Measurements from ENCODE around the gene KRT17. TPM values are rescaled to one million over a fixed set of nuclear protein-coding genes. Genes with fewer than 3 reads are reported as not detected.

KRT17 gene
- total RNA-seq, 1 experiment from 2014 or later = 1.5 TPM

DNA sequence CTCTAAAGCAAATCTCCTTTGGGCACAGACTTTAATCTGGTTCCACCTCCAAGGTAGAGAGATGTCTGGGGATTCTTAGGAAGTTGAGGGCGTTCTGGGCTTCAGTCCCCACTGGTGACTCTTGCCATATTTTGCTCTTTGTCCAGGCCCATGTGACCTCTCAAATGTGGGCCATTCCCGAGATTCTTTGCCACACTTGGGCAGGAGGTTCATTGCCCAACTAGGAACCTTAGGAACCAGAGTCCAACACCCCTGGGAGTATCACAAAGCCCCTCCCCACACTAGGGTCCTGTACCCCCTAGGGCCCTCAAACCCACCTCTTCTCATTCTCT, 44.2 kb downstream of the KRT17 start:
- no peak overlapping the region for H2AFZ ChIP-seq (ENCODE audit: low read length)
- no peak overlapping the region for H3K4me2 ChIP-seq (ENCODE audit: insufficient read depth, insufficient read length, low read length)
- no peak overlapping the region for H2BK15ac ChIP-seq (ENCODE audit: low read depth, low read length)
- peaks cover 36% of the 10 kb centered on the region for H3K27me3 Mint-ChIP-seq (ENCODE audit: low read depth)
- no peak overlapping the region for H3K4ac ChIP-seq (ENCODE audit: low read depth, low read length)
- H3K9me3 Mint-ChIP-seq = peaks cover 0 to 4% of the 10 kb centered on the region in 2 experiments; a peak in 1 of 5 replicates
- no peaks in the 10 kb centered on the region for H3K79me1 ChIP-seq (ENCODE audit: insufficient read depth, low read depth, low read length, poor library complexity, severe bottlenecking)
- H3K14ac ChIP-seq (ENCODE audit: insufficient read depth, low read length) = no peak overlapping the region
- H3K4me3 Mint-ChIP-seq = no peak overlapping the region
- no peak overlapping the region for H3K27ac Mint-ChIP-seq
- H4K20me1 ChIP-seq (ENCODE audit: control insufficient read depth, insufficient read depth, insufficient read length) = no peaks in the 10 kb centered on the region
- H3K9ac ChIP-seq (ENCODE audit: extremely low read depth, insufficient read length, low read length) = no peak overlapping the region
- no peak overlapping the region for H4K5ac ChIP-seq (ENCODE audit: insufficient read length, low read depth, low read length)
- H2BK120ac ChIP-seq (ENCODE audit: low read depth, low read length, poor library complexity, severe bottlenecking) = no peak overlapping the region
- H3T11ph ChIP-seq (ENCODE audit: low read length) = no peak overlapping the region
- no peak overlapping the region for H3K27ac ChIP-seq (ENCODE audit: insufficient read length, low read depth, low read length)
- no peaks in the 10 kb centered on the region for H3K9me3 ChIP-seq (ENCODE audit: control insufficient read depth, low read depth, low read length)
- no peaks in the 10 kb centered on the region for H3K79me2 ChIP-seq (ENCODE audit: insufficient read depth, low read length)
- H2BK12ac ChIP-seq (ENCODE audit: insufficient read length, low read depth, low read length) = no peak overlapping the region
- no CpG with 5 or more reads among the region's 2 CpGs for WGBS (ENCODE audit: extremely low coverage, insufficient read length, low lambda C conversion rate)
- no peak overlapping the region for H2BK5ac ChIP-seq (ENCODE audit: insufficient read length, low read length)
- DNase-seq = no peak
- TF ChIP-seq, protein P1, sequence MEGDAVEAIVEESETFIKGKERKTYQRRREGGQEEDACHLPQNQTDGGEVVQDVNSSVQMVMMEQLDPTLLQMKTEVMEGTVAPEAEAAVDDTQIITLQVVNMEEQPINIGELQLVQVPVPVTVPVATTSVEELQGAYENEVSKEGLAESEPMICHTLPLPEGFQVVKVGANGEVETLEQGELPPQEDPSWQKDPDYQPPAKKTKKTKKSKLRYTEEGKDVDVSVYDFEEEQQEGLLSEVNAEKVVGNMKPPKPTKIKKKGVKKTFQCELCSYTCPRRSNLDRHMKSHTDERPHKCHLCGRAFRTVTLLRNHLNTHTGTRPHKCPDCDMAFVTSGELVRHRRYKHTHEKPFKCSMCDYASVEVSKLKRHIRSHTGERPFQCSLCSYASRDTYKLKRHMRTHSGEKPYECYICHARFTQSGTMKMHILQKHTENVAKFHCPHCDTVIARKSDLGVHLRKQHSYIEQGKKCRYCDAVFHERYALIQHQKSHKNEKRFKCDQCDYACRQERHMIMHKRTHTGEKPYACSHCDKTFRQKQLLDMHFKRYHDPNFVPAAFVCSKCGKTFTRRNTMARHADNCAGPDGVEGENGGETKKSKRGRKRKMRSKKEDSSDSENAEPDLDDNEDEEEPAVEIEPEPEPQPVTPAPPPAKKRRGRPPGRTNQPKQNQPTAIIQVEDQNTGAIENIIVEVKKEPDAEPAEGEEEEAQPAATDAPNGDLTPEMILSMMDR (conservative IDR thresholded peaks at IDR 0.05) = no peak
- H3K36me3 Mint-ChIP-seq (ENCODE audit: insufficient read depth in 1 of 3, low read depth in 3 of 3) = no peaks in the 10 kb centered on the region; a peak in 1 of 7 replicates
- no peak overlapping the region for H4K8ac ChIP-seq (replicated peaks; ENCODE audit: insufficient read length, low read depth, low read length)
- H3K56ac ChIP-seq (ENCODE audit: insufficient read length, low read depth, low read length) = no peak overlapping the region
- H3K23me2 ChIP-seq (ENCODE audit: insufficient read length, low read depth, low read length, poor library complexity, severe bottlenecking) = no peaks in the 10 kb centered on the region
- H4K91ac ChIP-seq (ENCODE audit: insufficient read length, low read depth, low read length) = no peak overlapping the region
- H3K27me3 ChIP-seq (ENCODE audit: insufficient read depth, low read length) = no peaks in the 10 kb centered on the region
- no peaks in the 10 kb centered on the region; the same call in 1 of the 2 replicates for H3K4me1 ChIP-seq (ENCODE audit: insufficient read depth, low read length)
- no peak overlapping the region for H2AK5ac ChIP-seq (ENCODE audit: insufficient read length, low read length)
- H3K18ac ChIP-seq (ENCODE audit: insufficient read length, low read depth, low read length) = peak overlapping the region; percentile 22
- H2BK20ac ChIP-seq (ENCODE audit: low read depth, low read length, poor library complexity, severe bottlenecking) = no peak overlapping the region
- peaks cover 10 to 15% of the 10 kb centered on the region in 2 experiments for H3K4me1 Mint-ChIP-seq
- H3K23ac ChIP-seq (ENCODE audit: insufficient read length, low read depth, low read length) = no peak overlapping the region
